GM23338 (cell line): Measurements from ENCODE around the gene ZSCAN31. TPM values are rescaled to one million over a fixed set of nuclear protein-coding genes. Genes with fewer than 3 reads are reported as not detected.

Source experiments
- ATAC-seq: fragments of 200-7000 bp; cut with Tn5 transposase; 3 replicates; pipeline ENCODE4 v1.9.1; 2020
- DNase-seq: peaks from one replicate; pipeline ENCODE4 v3.0.0-alpha.2; 2015; ENCODE audit warnings: low spot score
- H2AFZ ChIP-seq: fragments of 200-600 bp; sonication (generic); 2 replicates; pipeline ENCODE4 v1.8.0; 2016; ENCODE audit warnings: antibody characterized with exemption, mild to moderate bottlenecking, moderate library complexity
- H3F3A ChIP-seq: fragments of 200-600 bp; sonication (generic); replicated peaks from 2 replicates; pipeline ENCODE4 v1.8.0; 2017; ENCODE audit warnings: antibody characterized with exemption, mixed run types, low read depth
- H3K27ac ChIP-seq: fragments of 200-600 bp; sonication (generic); 2 replicates; pipeline ENCODE4 v1.6.1; 2016; ENCODE audit warnings: low read depth
- H3K27me3 ChIP-seq: fragments of 200-600 bp; sonication (generic); 2 replicates; pipeline ENCODE4 v1.8.0; 2016; ENCODE audit warnings: mild to moderate bottlenecking, mixed run types, moderate library complexity; ENCODE audit not compliant: insufficient read depth
- H3K36me3 ChIP-seq: fragments of 200-600 bp; sonication (generic); 2 replicates; pipeline ENCODE4 v1.8.0; 2016; ENCODE audit warnings: mild to moderate bottlenecking; ENCODE audit not compliant: insufficient read depth
- H3K4me1 ChIP-seq: fragments of 200-600 bp; sonication (generic); 2 replicates; pipeline ENCODE4 v1.8.0; 2016; ENCODE audit warnings: mild to moderate bottlenecking, moderate library complexity; ENCODE audit not compliant: insufficient read depth
- H3K4me2 ChIP-seq: fragments of 200-600 bp; sonication (generic); 2 replicates; pipeline ENCODE4 v1.7.1; 2017; ENCODE audit warnings: mixed run types
- H3K4me3 ChIP-seq: fragments of 200-600 bp; sonication (generic); 2 replicates; pipeline ENCODE4 v1.6.1; 2016; ENCODE audit warnings: mixed run types
- H3K79me2 ChIP-seq: fragments of 200-600 bp; sonication (generic); replicated peaks from 2 replicates; pipeline ENCODE4 v1.8.0; 2017; ENCODE audit warnings: mild to moderate bottlenecking; ENCODE audit not compliant: insufficient read depth
- H3K9me2 ChIP-seq: fragments of 200-600 bp; sonication (generic); 2 replicates; pipeline ENCODE4 v1.8.0; 2017; ENCODE audit not compliant: insufficient read depth
- H4K20me1 ChIP-seq: fragments of 200-600 bp; sonication (generic); replicated peaks from 2 replicates; pipeline ENCODE4 v1.8.0; 2017; ENCODE audit warnings: mild to moderate bottlenecking; ENCODE audit not compliant: insufficient read depth
- H3K27ac Mint-ChIP-seq: 2 replicates; pipeline ENCODE4 v1.8.0; 2020; ENCODE audit warnings: inconsistent platforms, mild to moderate bottlenecking, moderate library complexity, mixed read lengths
- H3K27me3 Mint-ChIP-seq: 3 replicates; pipeline ENCODE4 v1.8.0; 2022; ENCODE audit warnings: low read depth, mild to moderate bottlenecking, moderate library complexity, mixed read lengths, inconsistent platforms; ENCODE audit not compliant: insufficient read depth, poor library complexity
- H3K36me3 Mint-ChIP-seq: 3 replicates; pipeline ENCODE4 v1.8.0; 2021; ENCODE audit warnings: low read depth, mild to moderate bottlenecking, inconsistent platforms, moderate library complexity, mixed read lengths
- H3K4me1 Mint-ChIP-seq: 3 replicates; pipeline ENCODE4 v1.8.0; 2020; ENCODE audit warnings: mild to moderate bottlenecking, inconsistent platforms, mixed read lengths
- H3K4me3 Mint-ChIP-seq: 3 replicates; pipeline ENCODE4 v1.8.0; 2021; ENCODE audit warnings: moderate library complexity, mild to moderate bottlenecking, inconsistent platforms, mixed read lengths
- H3K9me3 Mint-ChIP-seq: 3 replicates; pipeline ENCODE4 v1.8.0; 2020; ENCODE audit warnings: moderate library complexity, mild to moderate bottlenecking, inconsistent platforms, mixed read lengths
- EZH2 ChIP-seq: fragments of 200-600 bp; sonication (generic); IDR thresholded peaks from one replicate; pipeline ENCODE4 v1.8.0; 2017; ENCODE audit warnings: antibody characterized with exemption, mild to moderate bottlenecking, low read depth; ENCODE audit not compliant: unreplicated experiment
- EZH2phosphoT487 ChIP-seq: fragments of 200-600 bp; sonication (generic); IDR thresholded peaks from one replicate; pipeline ENCODE4 v1.8.1; 2018; ENCODE audit warnings: antibody characterized with exemption; ENCODE audit not compliant: unreplicated experiment
- JUNB ChIP-seq: IDR thresholded peaks from one replicate; pipeline ENCODE4 v1.6.1; 2016; ENCODE audit warnings: antibody characterized with exemption; ENCODE audit not compliant: unreplicated experiment
- POLR2AphosphoS5 ChIP-seq: IDR thresholded peaks from 2 replicates; pipeline ENCODE4 v1.6.1; 2016; ENCODE audit warnings: antibody characterized with exemption, low read depth
- REST ChIP-seq: IDR thresholded peaks from one replicate; pipeline ENCODE4 v1.6.1; 2018; ENCODE audit warnings: antibody characterized with exemption; ENCODE audit not compliant: unreplicated experiment
- ZNF114 ChIP-seq: fragments of 250-450 bp; sonication (Bioruptor Pico); IDR thresholded peaks from 2 replicates; pipeline ENCODE4 v1.5.0; 2020; ENCODE audit warnings: mild to moderate bottlenecking, moderate library complexity
- ZNF331 ChIP-seq: fragments of 250-450 bp; sonication (Bioruptor Pico); IDR thresholded peaks from 2 replicates; pipeline ENCODE4 v1.5.0; 2020; ENCODE audit warnings: low read depth, mild to moderate bottlenecking, moderate library complexity
- polyA plus RNA-seq: library from polyadenylated mRNA; unstranded; fragments of >200 nt; fragmentation: Nextera tagmentation; extraction: Ambion mirVana; gene quantifications from 2 replicates; pipeline ENCODE4 v1.2.1, GENCODE V29; 2016
- total RNA-seq: library from RNA; depleted of rRNA; stranded (reverse); fragments of >200 nt; shearing (Covaris generic); gene quantifications from 2 replicates; pipeline ENCODE4 v1.2.3, GENCODE V29; 2014
- TF ChIP-seq, protein P1 (sequence below): fragments of 250-450 bp; sonication (Bioruptor Pico); IDR thresholded peaks from 2 replicates; pipeline ENCODE4 v1.5.0; 2020; ENCODE audit warnings: mild to moderate bottlenecking, moderate library complexity
- TF ChIP-seq, protein P2 (sequence below), 2 experiments: fragments of 200-600 bp in 1 of 2; sonication (generic) in 1 of 2; conservative IDR thresholded peaks; 2 replicates each; pipeline versions ENCODE4 v1.5.1 to v1.6.1; 2016 to 2017; ENCODE audit warnings: antibody characterized with exemption in 2 of 2, low read depth in 2 of 2, mild to moderate bottlenecking in 2 of 2, moderate library complexity in 1 of 2

The ZSCAN31 gene
- total and polyA plus RNA-seq, 2 experiments from 2014 or later: 3.1 to 4.7 TPM

- Histone ChIP-seq H2AFZ (no peak overlapping the region), H3K4me2 (no peak overlapping the region), H3F3A (no peaks in the 10 kb centered on the region), H4K20me1 (no peaks in the 10 kb centered on the region), H3K79me2 (no peaks in the 10 kb centered on the region), H3K36me3 (no peaks in the 10 kb centered on the region), H3K27ac (no peak overlapping the region), H3K27me3 (no peaks in the 10 kb centered on the region), H3K4me1 (peaks cover 6% of the 10 kb centered on the region; the same call in 1 of the 2 replicates), H3K4me3 (no peak overlapping the region), H3K9me2 (no peaks in the 10 kb centered on the region)
- Mint-ChIP-seq H3K4me3 (no peak overlapping the region), H3K27me3 (no peaks in the 10 kb centered on the region), H3K36me3 (peaks cover 6% of the 10 kb centered on the region; the same call in 2 of the 3 replicates), H3K4me1 (peaks cover 5% of the 10 kb centered on the region), H3K27ac (no peak overlapping the region), H3K9me3 (no peaks in the 10 kb centered on the region)
- DNase-seq (no peak), ATAC-seq (no peak)
- TF ChIP-seq ZNF331 (CRISPR knock-in tag) (no peak), ZNF114 (no peak), EZH2 (no peak), JUNB (no peak), POLR2AphosphoS5 (no peak), REST (no peak), EZH2phosphoT487 (no peak)
- TF ChIP-seq, protein P1, sequence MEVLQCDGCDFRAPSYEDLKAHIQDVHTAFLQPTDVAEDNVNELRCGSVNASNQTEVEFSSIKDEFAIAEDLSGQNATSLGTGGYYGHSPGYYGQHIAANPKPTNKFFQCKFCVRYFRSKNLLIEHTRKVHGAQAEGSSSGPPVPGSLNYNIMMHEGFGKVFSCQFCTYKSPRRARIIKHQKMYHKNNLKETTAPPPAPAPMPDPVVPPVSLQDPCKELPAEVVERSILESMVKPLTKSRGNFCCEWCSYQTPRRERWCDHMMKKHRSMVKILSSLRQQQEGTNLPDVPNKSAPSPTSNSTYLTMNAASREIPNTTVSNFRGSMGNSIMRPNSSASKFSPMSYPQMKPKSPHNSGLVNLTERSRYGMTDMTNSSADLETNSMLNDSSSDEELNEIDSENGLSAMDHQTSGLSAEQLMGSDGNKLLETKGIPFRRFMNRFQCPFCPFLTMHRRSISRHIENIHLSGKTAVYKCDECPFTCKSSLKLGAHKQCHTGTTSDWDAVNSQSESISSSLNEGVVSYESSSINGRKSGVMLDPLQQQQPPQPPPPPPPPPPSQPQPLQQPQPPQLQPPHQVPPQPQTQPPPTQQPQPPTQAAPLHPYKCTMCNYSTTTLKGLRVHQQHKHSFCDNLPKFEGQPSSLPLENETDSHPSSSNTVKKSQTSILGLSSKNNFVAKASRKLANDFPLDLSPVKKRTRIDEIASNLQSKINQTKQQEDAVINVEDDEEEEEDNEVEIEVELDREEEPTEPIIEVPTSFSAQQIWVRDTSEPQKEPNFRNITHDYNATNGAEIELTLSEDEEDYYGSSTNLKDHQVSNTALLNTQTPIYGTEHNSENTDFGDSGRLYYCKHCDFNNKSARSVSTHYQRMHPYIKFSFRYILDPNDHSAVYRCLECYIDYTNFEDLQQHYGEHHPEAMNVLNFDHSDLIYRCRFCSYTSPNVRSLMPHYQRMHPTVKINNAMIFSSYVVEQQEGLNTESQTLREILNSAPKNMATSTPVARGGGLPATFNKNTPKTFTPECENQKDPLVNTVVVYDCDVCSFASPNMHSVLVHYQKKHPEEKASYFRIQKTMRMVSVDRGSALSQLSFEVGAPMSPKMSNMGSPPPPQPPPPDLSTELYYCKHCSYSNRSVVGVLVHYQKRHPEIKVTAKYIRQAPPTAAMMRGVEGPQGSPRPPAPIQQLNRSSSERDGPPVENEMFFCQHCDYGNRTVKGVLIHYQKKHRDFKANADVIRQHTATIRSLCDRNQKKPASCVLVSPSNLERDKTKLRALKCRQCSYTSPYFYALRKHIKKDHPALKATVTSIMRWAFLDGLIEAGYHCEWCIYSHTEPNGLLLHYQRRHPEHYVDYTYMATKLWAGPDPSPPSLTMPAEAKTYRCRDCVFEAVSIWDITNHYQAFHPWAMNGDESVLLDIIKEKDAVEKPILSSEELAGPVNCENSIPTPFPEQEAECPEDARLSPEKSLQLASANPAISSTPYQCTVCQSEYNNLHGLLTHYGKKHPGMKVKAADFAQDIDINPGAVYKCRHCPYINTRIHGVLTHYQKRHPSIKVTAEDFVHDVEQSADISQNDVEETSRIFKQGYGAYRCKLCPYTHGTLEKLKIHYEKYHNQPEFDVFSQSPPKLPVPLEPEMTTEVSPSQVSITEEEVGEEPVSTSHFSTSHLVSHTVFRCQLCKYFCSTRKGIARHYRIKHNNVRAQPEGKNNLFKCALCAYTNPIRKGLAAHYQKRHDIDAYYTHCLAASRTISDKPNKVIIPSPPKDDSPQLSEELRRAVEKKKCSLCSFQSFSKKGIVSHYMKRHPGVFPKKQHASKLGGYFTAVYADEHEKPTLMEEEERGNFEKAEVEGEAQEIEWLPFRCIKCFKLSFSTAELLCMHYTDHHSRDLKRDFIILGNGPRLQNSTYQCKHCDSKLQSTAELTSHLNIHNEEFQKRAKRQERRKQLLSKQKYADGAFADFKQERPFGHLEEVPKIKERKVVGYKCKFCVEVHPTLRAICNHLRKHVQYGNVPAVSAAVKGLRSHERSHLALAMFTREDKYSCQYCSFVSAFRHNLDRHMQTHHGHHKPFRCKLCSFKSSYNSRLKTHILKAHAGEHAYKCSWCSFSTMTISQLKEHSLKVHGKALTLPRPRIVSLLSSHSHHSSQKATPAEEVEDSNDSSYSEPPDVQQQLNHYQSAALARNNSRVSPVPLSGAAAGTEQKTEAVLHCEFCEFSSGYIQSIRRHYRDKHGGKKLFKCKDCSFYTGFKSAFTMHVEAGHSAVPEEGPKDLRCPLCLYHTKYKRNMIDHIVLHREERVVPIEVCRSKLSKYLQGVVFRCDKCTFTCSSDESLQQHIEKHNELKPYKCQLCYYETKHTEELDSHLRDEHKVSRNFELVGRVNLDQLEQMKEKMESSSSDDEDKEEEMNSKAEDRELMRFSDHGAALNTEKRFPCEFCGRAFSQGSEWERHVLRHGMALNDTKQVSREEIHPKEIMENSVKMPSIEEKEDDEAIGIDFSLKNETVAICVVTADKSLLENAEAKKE (CRISPR knock-in tag): no peak
- TF ChIP-seq, protein P2, sequence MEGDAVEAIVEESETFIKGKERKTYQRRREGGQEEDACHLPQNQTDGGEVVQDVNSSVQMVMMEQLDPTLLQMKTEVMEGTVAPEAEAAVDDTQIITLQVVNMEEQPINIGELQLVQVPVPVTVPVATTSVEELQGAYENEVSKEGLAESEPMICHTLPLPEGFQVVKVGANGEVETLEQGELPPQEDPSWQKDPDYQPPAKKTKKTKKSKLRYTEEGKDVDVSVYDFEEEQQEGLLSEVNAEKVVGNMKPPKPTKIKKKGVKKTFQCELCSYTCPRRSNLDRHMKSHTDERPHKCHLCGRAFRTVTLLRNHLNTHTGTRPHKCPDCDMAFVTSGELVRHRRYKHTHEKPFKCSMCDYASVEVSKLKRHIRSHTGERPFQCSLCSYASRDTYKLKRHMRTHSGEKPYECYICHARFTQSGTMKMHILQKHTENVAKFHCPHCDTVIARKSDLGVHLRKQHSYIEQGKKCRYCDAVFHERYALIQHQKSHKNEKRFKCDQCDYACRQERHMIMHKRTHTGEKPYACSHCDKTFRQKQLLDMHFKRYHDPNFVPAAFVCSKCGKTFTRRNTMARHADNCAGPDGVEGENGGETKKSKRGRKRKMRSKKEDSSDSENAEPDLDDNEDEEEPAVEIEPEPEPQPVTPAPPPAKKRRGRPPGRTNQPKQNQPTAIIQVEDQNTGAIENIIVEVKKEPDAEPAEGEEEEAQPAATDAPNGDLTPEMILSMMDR (conservative IDR thresholded peaks at IDR 0.05; ENCODE audit: low read depth in 2 of 2): no peak
Measured at GRCh38 chr6:28315628-28316027, 20.3 kb downstream of the ZSCAN31 start.
